GM18499 (cell line): ENCODE data around the gene ZC3H4.
A peak's percentile ranks its signal among the peaks of the same experiment; 100 is the strongest.
"Not testable (repeated sequence)": the region's sequence is repeated elsewhere in the genome, so short reads cannot be mapped to it uniquely, and the experiment has no call there.

Experiments used
- ATAC-seq: cut with Tn5 transposase; IDR thresholded peaks from one replicate; pipeline ENCODE4 v1.9.1; 2021; ENCODE audit warnings: moderate number of reproducible peaks; ENCODE audit not compliant: insufficient read depth, unreplicated experiment

The ZC3H4 gene

DNA sequence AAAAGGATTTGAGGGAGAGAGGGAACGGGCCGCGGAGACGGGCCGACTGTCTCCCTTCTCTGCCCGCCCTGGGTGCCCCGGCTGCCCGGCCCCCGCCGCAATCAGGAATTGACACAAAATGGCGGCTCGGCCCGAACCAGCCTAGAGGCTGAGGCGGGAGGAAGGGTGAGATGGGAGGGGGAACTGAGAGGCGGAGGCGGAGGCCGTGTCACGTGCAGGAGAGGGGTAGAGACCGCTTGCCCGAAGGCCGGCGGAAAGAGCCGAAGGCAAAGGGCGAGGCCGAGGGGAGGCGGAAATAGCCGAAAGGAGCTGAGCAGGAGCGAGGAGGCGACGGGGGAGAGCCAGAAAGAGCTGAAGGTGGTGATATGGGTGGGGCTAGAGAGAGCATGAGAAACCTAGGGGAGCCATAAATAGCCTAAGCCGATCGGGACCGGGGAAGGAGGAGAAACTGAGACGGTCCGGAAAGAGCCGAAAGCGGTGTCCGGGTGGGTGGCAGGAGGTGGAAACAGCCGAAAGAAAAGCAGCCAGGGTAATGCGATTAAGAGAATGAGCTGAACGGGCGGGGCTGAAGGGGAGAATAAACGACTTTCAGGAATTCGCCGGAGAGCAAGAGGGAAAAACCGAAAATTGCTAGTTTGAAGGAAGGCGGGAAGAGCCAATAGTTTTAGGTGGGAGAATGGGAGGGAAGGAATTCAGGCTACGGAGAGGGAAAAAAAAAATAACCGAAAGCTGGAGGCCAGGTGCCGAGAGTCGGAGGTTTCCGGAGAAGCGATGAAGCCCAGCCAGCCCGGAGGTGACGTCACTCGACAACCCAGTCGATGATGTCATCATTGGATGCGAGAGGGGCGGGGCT, at the start of gene ZC3H4:
TSS of gene ZC3H4 (minus strand) at position 780 of the 853 bp plus-strand sequence. CDS start 1,192 bp downstream, outside the sequence.
- ATAC-seq, result peak; percentile 75

DNA sequence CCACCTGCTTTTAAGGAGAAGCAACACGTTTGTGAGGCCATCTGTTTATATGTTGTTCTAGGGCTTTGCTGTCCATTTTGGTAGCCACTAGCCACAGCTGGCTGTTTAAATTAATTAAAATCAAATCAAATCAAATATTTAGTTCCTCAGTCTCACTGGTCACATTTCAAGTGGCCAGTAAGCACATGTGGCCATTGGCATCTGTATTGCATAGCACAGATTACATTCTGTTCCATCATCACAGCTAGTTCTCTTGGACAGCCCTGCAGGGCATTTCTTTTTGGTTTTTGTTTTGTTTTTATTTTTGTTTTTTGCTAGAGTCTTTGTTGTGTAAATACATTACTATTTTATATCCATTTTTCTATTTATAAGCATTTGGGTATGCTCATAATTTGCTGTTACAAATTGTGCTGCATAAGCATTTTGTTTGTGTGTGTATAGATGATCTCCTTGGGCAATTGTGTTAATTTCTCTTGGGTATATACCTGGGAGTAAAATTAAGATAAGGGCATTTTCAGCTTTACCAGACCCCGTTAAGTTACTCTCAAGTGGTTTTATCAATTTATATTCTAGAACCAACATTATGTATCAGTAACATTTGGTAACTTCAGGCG, 48.4 kb upstream of the ZC3H4 start:
- ATAC-seq, result no peak

DNA sequence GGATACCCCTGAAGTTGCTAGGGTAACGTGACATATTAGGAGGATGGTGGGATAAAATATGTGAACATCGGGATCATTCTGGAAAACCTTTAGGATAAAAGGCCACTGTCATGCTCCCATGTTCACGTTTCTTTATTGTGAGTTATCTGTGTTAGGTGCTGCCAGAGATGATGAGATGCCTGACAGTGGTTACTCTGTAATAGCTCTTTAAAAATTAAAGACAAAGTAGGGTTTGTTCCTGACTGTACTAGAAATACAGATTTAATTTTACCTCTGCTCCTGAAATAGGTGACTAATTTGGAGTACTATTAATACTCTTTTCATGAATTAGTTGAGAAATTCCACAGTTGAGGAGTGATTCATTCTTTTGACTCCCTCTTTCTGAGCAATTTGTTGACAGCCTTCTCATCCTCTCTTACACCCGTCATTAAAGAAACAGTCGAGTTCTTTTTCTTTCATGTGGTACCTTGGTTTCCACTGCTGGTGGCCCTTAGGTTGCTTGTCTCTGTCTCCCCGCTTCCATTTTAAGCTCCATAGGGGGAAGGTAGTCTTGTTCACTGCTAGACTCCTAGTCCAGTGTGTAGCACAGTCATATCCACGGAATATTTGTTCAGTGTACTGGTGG, 45.4 kb upstream of the ZC3H4 start:
- ATAC-seq, result no peak

DNA sequence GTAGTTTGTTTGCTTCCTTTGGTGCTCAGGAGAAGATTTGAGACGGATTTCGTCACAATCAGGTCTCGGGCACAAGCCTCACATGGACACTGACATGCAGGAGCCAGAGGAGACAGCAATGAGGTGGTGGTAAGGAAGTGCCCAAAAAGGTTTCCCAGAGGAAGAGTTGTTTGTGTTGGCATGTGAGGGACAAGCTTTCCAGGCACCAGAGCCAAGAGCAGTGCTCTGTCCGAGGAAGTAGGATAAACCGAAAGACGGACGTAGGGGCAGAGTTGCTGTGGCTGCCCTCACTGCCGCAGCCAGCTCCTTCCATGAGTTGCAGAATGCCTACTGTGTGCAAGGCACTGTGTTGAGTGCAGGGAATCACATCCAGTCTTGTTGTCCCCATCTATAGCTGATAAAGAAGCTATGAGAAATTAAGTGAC, 44.8 kb upstream of the ZC3H4 start:
- no peak for ATAC-seq

DNA sequence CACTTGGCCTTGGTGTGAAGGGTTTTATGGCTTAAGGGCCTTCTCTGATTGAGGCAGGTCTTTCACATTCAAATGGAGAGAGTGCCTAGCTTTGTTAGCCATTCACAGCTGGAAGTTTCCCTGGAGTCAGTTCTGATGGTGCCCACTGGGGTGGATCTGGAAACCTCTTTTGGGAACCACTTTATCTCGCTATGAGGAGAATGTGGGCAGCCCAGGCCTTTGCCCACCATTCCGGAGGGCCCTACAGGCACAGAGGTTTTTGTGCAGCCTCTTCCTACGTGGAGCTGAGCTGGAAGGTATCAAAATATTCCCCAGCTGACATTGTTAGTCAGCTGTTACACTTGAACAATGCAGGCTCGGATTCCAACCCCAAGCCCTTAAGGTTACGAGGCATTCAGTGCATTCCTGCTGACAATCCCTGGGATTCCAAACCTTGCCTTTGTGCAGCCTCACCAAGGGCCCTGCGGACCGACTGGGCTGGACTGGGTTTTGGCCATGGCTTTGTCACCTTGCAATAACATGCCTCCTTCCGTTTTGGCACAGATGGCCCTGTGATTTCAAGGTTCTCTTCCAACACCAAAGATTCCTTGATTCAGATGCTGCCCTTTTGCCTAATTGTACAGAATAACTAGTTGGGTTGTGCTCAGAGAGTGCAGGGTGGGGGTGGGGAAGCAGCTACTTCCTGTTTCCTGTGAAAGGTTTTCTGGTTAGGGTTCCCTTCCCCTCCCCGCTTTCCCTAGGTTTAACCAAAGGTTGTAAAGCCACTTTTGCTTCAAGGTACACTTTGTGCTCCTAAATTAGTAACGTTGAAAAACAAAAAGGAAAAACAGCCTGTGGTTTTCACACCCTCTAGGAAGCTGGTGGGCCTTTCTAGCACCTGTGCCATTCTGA, 44.1 kb upstream of the ZC3H4 start:
- ATAC-seq, result no peak

DNA sequence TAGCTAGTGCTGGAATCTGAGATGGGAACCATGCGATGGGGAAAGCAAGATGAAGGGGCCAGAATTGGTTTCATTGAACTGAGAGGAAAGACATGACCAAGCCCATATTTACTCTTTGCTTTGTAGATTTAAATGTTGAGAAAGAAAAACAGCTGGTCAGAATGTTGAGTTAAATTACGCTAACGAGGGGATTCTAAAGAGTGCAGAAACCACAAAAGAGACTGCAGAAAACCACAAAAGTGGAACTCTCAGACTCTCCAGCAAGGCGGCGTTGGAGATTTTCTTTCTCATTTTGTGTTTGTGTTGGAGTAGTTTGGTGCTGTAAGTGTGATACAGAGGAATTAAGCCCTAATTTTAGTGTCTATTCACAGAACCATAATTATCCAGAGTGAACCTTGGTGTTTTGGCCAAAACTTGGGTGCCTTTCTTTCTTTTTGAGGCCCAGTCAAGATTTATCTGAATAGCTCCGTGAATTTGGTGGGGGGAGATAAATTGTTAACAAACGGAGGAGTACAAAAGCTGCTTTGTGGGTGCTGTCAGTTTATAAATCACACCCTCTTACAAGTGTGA, 43.4 kb upstream of the ZC3H4 start:
- no peak for ATAC-seq

DNA sequence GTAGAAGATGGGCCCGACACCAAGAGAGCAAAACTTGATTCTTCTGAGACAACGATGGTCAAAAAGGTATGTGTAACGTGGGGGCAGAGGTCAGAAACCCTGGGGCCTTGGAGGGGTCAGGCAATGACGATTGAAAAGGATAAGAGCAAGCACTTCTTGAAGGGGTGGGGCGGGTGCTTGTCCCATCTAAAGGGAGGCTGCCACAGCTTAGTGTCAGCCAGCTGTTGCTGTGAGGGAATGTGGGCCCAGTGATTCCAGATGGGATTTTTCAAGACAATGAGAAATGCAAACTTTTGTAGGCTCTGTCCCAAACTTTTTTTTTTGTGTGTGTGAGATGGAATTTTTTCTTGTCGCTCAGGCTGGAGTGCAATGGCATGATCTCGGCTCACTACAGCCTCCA, 41.6 kb upstream of the ZC3H4 start:
- ATAC-seq, result no peak

DNA sequence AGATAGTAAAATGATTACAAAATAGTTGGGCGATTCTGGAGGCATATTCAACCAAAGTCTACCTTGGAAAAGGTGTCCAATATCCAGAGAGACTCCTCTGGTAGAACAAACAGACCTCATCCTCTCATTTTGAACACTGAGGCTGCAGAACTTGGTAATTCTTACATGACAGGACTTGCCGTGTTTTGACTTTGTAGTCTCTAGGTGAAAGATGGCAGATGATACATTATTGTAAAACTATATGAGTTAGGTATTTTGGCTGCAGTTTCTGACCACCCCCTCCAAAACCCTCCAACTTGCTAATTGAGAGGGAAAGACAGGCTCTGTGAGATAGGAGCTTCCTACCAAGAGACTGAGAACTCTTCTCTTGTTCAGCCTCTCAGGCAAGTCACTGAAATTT, 39.7 kb upstream of the ZC3H4 start:
- ATAC-seq, result no peak

DNA sequence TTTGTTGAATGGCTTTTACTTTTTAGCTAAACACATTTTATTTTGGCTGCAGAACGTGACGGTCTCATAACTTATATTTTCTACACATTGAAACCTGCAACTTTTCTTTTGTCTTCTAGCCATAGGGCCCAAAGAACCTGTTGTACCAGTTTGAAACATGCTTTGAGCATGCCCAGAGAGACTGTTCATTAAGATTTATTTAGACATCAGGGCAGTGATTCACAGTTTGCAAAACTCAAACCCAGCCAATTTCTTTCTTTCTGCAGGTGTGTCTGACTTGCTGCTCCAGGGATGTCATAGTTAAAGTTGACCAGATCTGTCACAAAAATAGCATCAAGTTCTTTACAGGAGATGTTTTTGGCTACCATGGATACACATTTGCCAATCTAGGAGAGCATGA, 39.1 kb upstream of the ZC3H4 start:
- ATAC-seq, result no peak

DNA sequence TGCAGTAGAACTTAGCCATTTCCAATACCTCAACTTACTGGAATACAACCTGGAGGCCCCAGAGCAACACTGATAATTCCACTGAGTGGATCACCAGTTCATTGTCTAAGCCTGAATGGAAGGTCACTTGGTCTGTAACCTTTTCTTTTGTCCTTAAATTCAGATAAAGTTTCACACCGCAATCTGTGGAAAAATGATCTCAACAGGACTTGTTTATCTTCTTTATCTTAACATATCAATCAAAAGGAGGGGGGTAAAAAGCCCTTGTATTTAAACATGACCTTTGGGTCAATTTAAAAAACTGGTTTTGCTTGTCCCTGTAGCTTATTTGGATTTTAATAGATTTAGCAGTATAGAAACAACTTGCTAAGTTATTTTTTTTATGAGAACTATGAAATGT, 38.6 kb upstream of the ZC3H4 start:
- ATAC-seq, result no peak

DNA sequence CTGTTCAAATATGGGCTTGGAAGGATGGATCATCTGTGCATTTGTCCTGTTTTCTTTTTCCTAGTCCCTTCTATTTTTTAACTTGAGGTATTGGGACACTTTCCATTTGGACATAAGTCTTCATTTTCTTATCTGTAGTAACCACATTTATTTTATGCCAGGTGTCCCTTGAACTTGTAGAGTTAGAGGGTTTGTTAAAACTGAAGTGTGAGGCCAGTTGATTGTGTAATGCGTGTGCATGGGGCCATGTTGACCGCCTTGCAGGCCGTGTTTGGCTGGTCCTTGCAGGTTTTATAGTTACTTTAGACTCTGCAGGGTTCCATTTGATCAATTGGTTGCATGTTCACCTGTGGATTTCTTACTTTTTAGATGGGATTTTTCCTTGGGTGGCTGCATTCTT, 38.1 kb upstream of the ZC3H4 start:
- no peak for ATAC-seq

DNA sequence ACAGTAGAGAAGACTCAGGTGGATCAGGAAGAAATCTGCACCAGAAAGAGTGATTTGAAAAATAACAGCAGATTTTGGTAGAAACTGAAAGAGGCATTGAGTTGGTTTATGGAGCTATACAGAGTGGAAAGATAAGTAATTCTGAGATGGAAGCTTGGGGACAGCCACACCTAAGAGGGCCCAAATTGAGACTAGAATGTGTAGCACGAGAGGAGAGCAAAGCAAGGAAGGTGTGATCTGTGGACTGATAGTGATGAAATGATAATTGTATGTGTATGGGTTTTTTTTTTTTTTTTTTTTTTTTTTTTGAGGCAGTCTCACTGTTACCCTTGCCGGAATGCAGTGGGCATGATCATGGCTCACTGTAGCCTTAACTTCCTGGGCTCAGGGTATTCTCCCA, 33.3 kb upstream of the ZC3H4 start:
- ATAC-seq, result no peak

DNA sequence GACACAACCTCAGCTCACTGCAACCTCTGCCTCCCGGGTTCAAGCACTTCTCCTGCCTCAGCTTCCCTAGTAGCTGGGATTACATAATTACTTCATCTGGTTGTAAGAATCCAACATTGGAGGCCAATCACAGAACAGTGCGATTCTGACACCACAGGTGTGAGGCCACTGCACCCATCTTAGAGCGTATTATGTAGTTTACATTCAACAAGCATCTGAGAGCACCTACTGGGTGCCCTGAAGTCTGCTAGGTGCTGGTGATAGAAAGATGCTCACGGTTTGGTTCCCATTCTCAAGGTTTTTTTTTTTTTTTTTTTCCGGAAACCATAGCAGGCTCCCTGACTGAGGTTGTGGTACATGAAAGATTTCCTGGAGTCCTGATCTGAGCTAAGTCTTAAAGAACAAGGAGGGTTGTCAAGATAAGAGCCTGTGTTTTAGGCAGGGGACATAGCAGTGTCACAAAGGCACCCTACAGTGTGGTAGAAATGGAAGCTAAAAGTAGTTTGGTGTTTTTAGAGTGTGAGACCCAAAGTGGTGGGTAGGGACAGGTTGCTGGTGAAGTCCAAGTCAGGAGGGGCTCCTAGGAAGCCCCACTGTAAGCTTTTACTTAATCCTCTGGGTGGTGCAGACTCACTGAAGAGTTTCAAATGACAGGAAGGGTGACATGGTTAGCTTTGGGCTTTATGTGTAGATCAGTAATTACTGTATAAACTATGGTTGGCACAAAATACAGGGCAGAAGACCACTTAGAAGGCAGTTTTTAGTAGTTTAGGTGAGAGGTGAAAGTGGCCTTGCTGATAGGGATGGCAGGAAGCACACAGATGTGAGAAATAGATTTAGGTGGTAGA, 32.3 kb upstream of the ZC3H4 start:
- no peak for ATAC-seq

DNA sequence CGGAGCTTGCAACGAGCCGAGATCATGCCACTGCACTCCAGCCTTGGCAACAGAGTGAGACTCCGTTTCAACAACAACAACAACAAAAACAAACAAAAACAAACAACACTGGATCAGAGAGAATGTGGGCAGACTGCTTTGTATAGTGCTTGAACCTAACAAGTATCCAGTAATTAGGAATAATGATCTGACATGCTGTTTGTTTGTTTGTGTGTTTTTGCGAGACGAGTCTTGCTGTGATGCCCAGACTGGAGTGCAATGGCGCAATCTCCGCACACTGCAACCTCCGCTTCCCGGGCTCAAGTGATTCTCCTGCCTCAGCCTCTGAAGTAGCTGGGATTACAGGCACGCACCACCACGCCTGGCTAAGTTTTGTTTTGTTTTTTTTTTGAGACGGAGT, 31.1 kb upstream of the ZC3H4 start:
- no peak for ATAC-seq

DNA sequence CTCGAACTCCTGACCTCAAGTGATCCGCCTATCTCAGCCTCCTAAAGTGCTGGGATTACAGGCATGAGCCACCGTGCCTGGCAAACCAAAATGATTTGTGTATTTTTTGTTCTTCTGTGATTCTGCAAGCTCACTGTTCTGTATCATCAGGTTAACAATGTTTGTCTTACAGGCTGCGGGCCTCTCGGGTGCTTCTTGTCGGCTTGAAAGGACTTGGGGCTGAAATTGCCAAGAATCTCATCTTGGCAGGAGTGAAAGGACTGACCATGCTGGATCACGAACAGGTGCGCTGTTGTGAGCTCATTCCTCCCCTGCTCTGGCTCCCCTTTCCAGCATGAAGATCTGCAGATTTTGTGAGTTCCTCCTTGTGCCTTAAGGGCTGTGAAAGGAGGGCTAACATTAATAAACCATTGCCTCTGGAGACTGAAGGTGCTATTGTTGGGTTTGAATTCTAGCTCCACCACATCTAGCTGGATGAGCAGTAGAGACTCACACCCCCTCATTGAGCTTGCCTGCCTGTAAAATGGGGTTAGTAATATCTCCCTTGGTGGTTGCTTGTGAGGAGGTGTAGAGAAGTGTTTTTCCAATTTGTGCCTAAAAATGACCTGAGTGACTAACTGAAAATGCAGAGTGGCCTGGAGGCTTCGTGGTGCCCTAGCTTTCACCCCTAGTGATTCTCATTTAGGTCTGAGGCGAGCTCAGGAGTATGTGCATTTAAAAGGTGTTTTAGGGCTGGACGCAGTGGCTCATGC, 29.9 kb upstream of the ZC3H4 start:
- ATAC-seq, result no peak

DNA sequence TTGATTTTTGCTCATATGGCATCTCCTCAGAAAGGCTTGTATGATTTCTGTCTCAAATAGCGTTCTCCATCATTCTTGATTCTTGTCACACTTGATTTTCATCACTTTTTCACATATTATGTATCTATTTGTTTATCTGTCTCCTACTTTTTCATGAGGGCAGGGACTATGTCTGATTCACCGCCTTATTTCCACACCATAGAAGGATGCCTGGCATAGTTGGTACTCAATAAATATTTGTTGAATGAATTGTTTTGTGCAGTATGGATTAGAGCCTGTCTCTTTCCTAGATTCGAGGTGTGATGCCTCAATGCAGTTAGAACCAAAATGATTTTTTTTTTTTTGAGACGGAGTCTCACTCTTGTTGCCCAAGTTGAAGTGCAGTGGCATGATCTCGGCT, 29.2 kb upstream of the ZC3H4 start:
- no peak for ATAC-seq

DNA sequence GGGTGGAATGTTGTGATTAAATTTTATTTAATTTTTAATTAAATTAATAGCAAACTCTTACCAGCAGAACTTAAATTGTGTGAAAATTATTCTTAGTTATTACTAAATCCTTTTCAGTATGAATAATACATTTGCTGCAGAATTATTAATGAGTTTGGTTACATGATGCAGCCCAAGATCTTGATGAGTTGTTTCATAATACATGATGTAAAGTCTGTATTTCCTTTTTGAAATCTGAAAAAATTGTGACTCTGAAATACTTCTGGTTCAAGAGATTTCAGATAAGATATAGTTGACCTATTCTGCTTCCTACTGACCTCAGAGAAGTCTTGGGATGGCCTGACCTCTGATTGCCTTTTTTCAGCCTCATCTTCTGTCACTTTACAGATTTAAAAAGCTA, 28.1 kb upstream of the ZC3H4 start:
- ATAC-seq, result no peak

DNA sequence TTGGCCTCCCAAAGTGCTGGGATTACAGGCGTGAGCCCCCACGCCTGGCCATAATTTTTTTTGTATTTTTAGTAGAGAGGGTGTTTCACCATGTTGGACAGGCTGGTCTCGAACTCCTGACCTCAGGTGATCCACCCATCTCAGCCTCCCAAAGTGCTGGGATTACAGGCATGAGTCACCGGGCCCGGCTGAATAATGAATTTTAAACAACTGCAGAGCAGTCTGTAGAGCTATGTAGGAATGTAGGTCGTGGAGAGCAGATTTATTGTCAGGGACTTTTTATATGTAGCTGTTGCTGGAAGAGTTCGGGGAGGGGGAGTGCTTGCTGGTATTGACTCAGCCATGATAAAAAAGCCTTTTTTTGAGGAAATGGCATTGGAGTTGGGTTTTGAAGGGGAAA, 27.7 kb upstream of the ZC3H4 start:
- not testable (repeated sequence) for ATAC-seq

DNA sequence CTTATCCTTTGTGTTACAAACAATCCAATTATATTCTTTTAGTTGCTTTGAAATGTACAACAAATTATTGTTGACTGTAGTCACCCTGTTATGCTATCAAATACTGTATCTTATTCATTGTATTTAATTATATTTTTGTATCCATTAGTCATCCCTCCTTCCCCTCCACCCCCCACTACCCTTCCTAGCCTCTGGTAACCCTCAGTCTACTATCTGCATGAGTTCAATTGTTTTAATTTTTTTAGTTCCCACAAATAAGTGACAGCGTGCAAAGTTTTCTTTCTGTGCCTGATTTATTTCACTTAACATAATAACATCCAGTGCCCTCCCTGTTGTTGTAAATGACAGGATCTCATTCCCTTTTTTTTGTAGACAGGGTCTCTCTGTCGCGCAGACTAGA, 21.6 kb upstream of the ZC3H4 start:
- ATAC-seq, result no peak
